Upper lobe of left lung (tissue), 4 donors: ENCODE results near the gene NKG7.
"Not testable (repeated sequence)": the region's sequence is repeated elsewhere in the genome, so short reads cannot be mapped to it uniquely, and the experiment has no call there.

ENCODE experiments used
- EP300 ChIP-seq, 4 donors: sonication (generic); formaldehyde crosslinking; IDR thresholded peaks; one replicate each; pipeline ENCODE4 v1.5.1; 2017; ENCODE audit warnings: antibody characterized with exemption in 4 of 4, control low read depth in 2 of 4
- POLR2A ChIP-seq, 4 donors: fragments of 450-650 bp; IDR thresholded peaks; one replicate each; pipeline ENCODE4 v1.5.1; 2016 to 2017; ENCODE audit warnings: antibody characterized with exemption in 4 of 4, mild to moderate bottlenecking in 2 of 4
- POLR2AphosphoS5 ChIP-seq, 2 donors: sonication (generic); formaldehyde crosslinking; IDR thresholded peaks; one replicate each; pipeline ENCODE4 v1.5.1; 2017; ENCODE audit warnings: antibody characterized with exemption in 2 of 2
- TF ChIP-seq, protein P1 (sequence below), 6 experiments: fragments of 450-650 bp in 4 of 6; fragments of 200-600 bp in 2 of 6; sonication (generic) in 2 of 6; IDR thresholded peaks; one replicate each; pipeline ENCODE4 v1.5.1; 2016 to 2019; ENCODE audit warnings: antibody characterized with exemption in 6 of 6

DNA sequence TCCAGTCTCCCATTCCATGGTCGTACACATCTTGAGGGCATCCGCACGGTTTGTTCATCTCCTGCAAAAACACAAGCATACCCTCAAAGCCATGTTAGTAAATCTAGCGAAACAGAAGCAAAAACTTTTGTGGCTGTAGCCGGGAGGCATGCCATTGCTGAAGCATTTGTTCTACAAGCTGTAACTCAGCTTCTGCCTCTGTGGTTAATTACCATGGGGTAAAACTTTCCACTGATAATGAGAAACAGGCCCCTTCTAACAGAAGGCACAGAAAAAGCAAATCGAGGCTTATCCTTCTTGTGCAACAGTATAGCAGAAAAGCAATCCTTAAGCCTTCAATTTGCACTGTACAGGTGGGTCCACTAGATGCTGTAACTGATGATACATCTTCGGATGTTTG is 27.5 kb upstream of the NKG7 start:
- TF ChIP-seq, protein P1, sequence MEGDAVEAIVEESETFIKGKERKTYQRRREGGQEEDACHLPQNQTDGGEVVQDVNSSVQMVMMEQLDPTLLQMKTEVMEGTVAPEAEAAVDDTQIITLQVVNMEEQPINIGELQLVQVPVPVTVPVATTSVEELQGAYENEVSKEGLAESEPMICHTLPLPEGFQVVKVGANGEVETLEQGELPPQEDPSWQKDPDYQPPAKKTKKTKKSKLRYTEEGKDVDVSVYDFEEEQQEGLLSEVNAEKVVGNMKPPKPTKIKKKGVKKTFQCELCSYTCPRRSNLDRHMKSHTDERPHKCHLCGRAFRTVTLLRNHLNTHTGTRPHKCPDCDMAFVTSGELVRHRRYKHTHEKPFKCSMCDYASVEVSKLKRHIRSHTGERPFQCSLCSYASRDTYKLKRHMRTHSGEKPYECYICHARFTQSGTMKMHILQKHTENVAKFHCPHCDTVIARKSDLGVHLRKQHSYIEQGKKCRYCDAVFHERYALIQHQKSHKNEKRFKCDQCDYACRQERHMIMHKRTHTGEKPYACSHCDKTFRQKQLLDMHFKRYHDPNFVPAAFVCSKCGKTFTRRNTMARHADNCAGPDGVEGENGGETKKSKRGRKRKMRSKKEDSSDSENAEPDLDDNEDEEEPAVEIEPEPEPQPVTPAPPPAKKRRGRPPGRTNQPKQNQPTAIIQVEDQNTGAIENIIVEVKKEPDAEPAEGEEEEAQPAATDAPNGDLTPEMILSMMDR (IDR thresholded peaks at IDR 0.05): not testable (repeated sequence)
- TF ChIP-seq POLR2AphosphoS5, POLR2A, EP300 (IDR thresholded peaks at IDR 0.05): not testable (repeated sequence)
